Measurements from ENCODE around the gene ACSL1.
"Not testable (repeated sequence)": the region's sequence is repeated elsewhere in the genome, so short reads cannot be mapped to it uniquely, and the experiment has no call there.

The ACSL1 gene

DNA sequence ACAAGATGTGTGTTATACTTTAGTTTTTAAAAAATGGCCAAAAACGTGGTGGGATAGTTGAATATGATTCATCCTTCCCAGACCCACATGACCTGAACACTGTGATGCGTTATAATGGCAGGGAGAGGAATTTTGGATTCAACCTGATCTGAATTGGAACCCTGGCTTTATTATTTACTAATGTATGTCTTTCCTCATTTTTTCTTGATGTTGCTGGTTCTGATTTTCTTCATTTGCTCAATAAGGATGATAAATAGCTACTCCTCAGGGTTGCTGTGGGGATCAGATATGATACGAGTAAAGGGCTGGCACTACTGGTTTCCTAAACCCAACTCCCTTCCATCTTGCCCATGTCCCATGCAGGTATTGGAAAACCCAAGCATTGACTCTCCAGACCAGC lies 24.2 kb upstream of the ACSL1 start:
- peak overlapping the region; percentile 36; the same call in 1 of the 2 replicates for H3K4me3 ChIP-seq (ENCODE audit: low read length)
- no peak for TF ChIP-seq ZNF274 (IDR thresholded peaks at IDR 0.05; ENCODE audit: low read depth, low read length)

DNA sequence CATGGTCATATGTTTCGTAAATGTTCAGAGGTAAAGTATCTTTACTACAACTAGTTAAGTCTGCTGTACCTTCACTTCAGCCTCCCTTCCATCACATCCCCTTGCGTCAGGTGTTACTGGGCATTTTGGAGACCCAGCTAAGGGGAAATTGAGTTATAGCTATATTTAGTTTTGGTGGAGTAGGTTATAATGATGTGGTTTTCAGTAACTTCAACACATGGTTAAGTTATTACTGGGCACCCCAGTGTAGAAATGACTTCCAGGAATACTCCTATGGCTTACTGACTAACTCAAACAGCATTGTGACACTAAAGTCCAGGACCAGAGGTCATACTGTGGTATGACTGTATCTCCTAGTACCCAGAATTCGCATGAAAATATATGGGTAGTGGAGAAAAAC lies 23.4 kb upstream of the ACSL1 start:
- TF ChIP-seq ZNF274 (IDR thresholded peaks at IDR 0.05; ENCODE audit: low read depth, low read length): no peak
- no peak overlapping the region for H3K4me3 ChIP-seq (ENCODE audit: low read length)

GRCh38 chr4:184848510-184848909 lies 22.7 kb upstream of the ACSL1 start:
- no peak overlapping the region for H3K4me3 ChIP-seq (ENCODE audit: low read length)
- no peak for TF ChIP-seq ZNF274 (IDR thresholded peaks at IDR 0.05; ENCODE audit: low read depth, low read length)

DNA sequence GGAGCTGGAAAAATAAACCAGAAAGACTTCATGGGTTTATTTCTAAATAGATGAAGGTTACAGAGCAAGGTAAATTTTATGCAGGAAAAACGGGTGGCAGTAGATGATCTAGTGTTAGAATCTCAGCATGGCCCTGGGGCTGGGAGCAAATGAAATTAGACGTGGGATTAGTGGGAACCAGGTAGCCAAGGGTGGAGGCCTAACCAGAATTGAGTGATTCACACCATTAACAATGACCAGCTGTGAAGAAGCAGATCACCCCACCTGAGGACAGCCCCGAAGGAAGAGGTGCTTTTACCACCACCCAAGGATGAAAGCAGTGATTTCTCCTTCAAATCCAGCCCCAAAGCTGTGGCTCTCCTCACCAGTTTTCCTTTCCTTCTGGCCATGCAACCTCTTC lies 20.8 kb upstream of the ACSL1 start:
- H3K4me3 ChIP-seq (ENCODE audit: low read length): no peak overlapping the region
- TF ChIP-seq ZNF274 (IDR thresholded peaks at IDR 0.05; ENCODE audit: low read depth, low read length): no peak

DNA sequence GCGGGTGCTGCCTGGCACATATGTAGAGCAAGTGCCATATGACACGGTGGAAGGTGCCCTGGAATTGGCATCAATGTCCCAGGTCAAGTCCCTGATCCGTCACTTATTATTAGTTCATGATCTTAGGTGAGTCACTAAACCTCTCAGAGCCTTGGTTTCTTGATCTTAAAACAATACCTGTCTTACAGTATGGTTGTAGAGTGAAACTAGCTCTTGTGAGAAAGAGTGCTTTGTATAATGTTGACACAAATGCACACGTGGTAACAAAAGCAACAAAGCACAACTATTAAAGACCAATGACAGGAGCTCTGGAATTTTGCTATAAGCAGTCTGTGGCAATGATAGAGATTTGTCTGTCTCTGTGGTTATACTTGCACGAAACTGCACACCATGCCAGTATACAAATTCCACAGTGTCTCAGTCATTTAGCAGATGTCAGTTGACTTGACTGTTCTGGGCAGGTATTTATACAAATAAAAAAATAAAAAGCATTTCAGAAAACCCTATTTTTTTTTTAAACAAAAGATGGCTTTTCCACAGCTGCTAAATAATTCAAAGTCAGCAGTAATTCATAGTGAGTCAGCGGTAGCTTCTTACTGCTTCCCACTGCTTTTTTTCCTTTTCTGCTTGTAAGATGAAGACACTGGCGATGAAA lies 19.7 kb upstream of the ACSL1 start:
- no peak for TF ChIP-seq ZNF274 (IDR thresholded peaks at IDR 0.05; ENCODE audit: low read depth, low read length)
- H3K4me3 ChIP-seq (ENCODE audit: low read length): no peak overlapping the region

GRCh38 chr4:184844742-184845141 lies 19.0 kb upstream of the ACSL1 start:
- no peak for TF ChIP-seq ZNF274 (IDR thresholded peaks at IDR 0.05; ENCODE audit: low read depth, low read length)
- no peak overlapping the region for H3K4me3 ChIP-seq (ENCODE audit: low read length)

- H3K4me3 ChIP-seq (ENCODE audit: low read length): no peak overlapping the region
- no peak for TF ChIP-seq ZNF274 (IDR thresholded peaks at IDR 0.05; ENCODE audit: low read depth, low read length)
Observed at GRCh38 chr4:184843984-184844554, 18.3 kb upstream of the ACSL1 start.

DNA sequence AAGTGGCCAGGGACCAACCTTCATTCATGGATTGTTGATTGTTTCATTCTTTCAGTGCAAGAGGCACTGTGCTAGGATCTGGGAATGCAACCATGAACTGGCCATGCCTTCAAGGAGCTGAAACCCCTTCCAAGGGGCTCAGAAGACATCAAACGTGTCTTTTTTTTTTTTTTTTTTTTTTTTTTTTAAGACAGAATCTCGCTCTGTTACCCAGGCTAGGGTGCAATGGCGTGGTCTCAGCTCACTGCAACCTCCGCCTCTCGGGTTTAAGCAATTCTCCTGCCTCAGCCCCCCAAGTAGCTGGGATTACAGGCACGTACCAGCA lies 13.3 kb upstream of the ACSL1 start:
- not testable (repeated sequence) for H3K4me3 ChIP-seq (ENCODE audit: low read length)

GRCh38 chr4:184838249-184839074 lies 12.7 kb upstream of the ACSL1 start:
- TF ChIP-seq ZNF274 (IDR thresholded peaks at IDR 0.05; ENCODE audit: low read depth, low read length): no peak
- H3K4me3 ChIP-seq (ENCODE audit: low read length): no peak overlapping the region

- no peak overlapping the region for H3K4me3 ChIP-seq (ENCODE audit: low read length)
- no peak for TF ChIP-seq ZNF274 (IDR thresholded peaks at IDR 0.05; ENCODE audit: low read depth, low read length)
Observed at GRCh38 chr4:184836613-184837012, 10.8 kb upstream of the ACSL1 start.

DNA sequence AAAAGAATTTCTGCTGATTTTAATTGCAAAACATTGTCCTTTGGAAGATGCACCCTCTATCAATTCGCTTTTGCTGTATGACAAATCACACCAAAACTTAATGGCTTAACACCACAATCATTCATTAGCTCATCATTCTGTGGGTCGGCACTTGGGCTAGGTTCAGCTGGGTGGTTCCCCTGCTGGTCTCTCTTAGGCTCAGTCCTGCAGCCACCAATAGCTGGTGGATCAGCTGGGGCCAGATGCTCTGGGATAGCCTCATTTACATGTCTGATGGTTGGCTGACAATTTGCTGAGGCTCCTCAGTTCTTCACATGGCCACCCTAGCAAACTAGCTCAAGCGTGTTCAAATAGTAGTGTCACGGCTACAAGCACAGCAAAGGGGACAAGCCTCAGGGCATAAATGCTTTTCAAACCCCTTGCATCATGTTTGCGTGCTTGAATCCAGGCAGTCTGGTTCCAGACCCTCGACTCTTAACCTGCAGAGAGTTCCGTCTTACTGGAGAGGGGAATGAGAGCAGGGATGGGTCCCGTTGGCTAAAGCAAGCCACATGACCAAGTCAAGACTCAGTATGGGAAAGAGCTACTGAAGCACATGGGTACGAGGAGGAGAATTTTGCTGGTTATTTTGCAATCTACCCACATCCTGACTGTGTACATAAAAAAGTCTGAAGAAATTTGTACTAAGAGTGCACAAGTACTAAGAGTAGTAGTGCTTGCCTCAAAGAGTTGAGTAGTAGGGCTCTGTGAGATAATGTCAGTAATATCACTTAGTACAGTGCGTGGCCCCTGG lies 7.5 kb upstream of the ACSL1 start:
- H3K4me3 ChIP-seq (ENCODE audit: low read length): no peak overlapping the region
- no peak for TF ChIP-seq ZNF274 (IDR thresholded peaks at IDR 0.05; ENCODE audit: low read depth, low read length)

GRCh38 chr4:184831153-184831552 lies 5.4 kb upstream of the ACSL1 start:
- no peak overlapping the region for H3K4me3 ChIP-seq (ENCODE audit: low read length)
- no peak for TF ChIP-seq ZNF274 (IDR thresholded peaks at IDR 0.05; ENCODE audit: low read depth, low read length)

GRCh38 chr4:184826691-184827270 lies 1.0 kb upstream of the ACSL1 start:
- no peak for TF ChIP-seq ZNF274 (IDR thresholded peaks at IDR 0.05; ENCODE audit: low read depth, low read length)
- peak overlapping the region; percentile 80; the same call in 1 of the 2 replicates for H3K4me3 ChIP-seq (ENCODE audit: low read length)
